Aorta (tissue), 5 donors: ENCODE measurements around the gene PCDHGB3. TPM values are rescaled to one million over a fixed set of nuclear protein-coding genes. Genes with fewer than 3 reads are reported as not detected.

ENCODE experiments used
- ATAC-seq: fragments of 200-7000 bp; cut with Tn5 transposase; one replicate; pipeline ENCODE4 v1.9.1; 2022; ENCODE audit warnings: moderate library complexity; ENCODE audit not compliant: low FRiP score
- DNase-seq, 2 donors: peaks; one replicate each; pipeline ENCODE4 v3.0.0-alpha.2; 2020
- H3K27ac ChIP-seq, 2 donors: one replicate each; pipeline ENCODE4 v1.5.1; 2013; ENCODE audit warnings: low read length in 2 of 2, mild to moderate bottlenecking in 2 of 2, moderate library complexity in 2 of 2, control low read depth in 1 of 2, inconsistent platforms in 1 of 2, low read depth in 1 of 2
- H3K27me3 ChIP-seq, 2 donors: one replicate each; pipeline ENCODE4 v1.6.1; 2013; ENCODE audit warnings: control low read depth in 1 of 2, low read length in 1 of 2, mild to moderate bottlenecking in 1 of 2, moderate library complexity in 1 of 2; ENCODE audit not compliant: insufficient read depth in 2 of 2, control insufficient read depth in 1 of 2
- H3K36me3 ChIP-seq, 2 donors: one replicate each; pipeline ENCODE4 v1.6.1; 2013; ENCODE audit warnings: control low read depth in 1 of 2, low read length in 1 of 2, mild to moderate bottlenecking in 1 of 2; ENCODE audit not compliant: insufficient read depth in 2 of 2, control insufficient read depth in 1 of 2
- H3K4me1 ChIP-seq, 2 donors: one replicate each; pipeline ENCODE4 v1.6.1; 2013; ENCODE audit warnings: low read length in 2 of 2, control low read depth in 1 of 2, mild to moderate bottlenecking in 1 of 2, moderate library complexity in 1 of 2; ENCODE audit not compliant: insufficient read depth in 2 of 2, control insufficient read depth in 1 of 2
- H3K4me3 ChIP-seq, 2 donors: one replicate each; pipeline ENCODE4 v1.5.1; 2013; ENCODE audit warnings: low read length in 2 of 2, control low read depth in 1 of 2, mild to moderate bottlenecking in 1 of 2
- H3K9me3 ChIP-seq: one replicate; pipeline ENCODE4 v1.6.1; 2013; ENCODE audit warnings: mild to moderate bottlenecking, low read length; ENCODE audit not compliant: control insufficient read depth
- WGBS, 2 donors: extraction: QIAGEN DNeasy Blood & Tissue Kit; methylation state at CpG; one replicate each; pipeline ENCODE4 v1.1.7; 2013; 5-methylcytosine and 5-hydroxymethylcytosine counted together
- intact Hi-C, 2 donors: fragments of 100-400 bp; cut with DNase I; formaldehyde crosslinking; loops; one replicate each; pipeline versions ENCODE4 v1.14.2 to v1.15.0; 2022
- polyA plus RNA-seq, 2 donors: library from polyadenylated mRNA; stranded (reverse); fragments of 200-250 nt; gene quantifications; one replicate each; pipeline ENCODE4 v1.2.3, GENCODE V29; 2013
- total RNA-seq, 2 donors: library from RNA; stranded (reverse); fragmentation: NEBNext Ultra II Directional; extraction: Animal tissue kit (Norgen Biotek cat#: 25700); gene quantifications; one replicate each; pipeline ENCODE4 v1.2.1, GENCODE V29; 2021
- donor health status: healthy with polysubstance abuse.
- donor health status: Bipolar disorder and iron deficiency.
- donor health status: DM: no; HTN: no; CAD: no.
- donor health status: DM: no; HTN: no; CAD: no.
- donor health status: DM: yes; HTN: yes; CAD: no.

The PCDHGB3 gene
- total and polyA plus RNA-seq, 4 donors: 0.82 to 9.7 (median 7.4) TPM; not detected in 1

DNA sequence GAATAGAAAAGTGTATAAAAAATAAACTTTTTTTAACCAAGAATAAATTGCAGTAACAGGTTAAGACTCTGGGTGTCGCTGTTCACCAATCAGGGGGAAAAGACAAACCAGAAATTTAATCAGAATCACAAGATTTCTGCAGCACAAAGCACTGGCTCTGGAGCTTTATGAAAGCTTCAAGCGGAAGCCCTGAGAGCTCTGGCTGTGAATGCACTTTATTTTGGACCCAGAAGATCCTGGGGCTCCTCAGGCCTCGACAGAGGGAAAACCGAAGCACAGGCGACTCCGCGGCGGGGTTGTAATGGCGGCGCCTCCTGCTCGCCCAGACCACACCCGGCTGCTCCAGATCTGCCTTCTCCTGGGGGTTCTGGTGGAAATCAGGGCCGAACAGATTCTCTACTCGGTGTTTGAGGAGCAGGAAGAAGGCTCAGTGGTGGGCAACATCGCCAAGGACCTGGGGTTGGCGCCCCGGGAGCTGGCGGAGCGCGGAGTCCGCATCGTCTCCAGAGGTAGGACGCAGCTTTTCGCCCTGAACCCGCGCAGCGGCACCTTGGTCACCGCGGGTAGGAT lies 15.1 kb upstream of the PCDHGB3 start, which contains the start of gene PCDHGA4:
PCDHGA4 (plus strand) TSS at position 122 of the 570 bp plus-strand sequence; CDS start at position 209, 87 bp downstream.
- Histone ChIP-seq H3K4me1 (no peaks in the 10 kb centered on the region), H3K36me3 (no peaks in the 10 kb centered on the region), H3K9me3 (peaks cover 40% of the 10 kb centered on the region), H3K4me3 (no peak within 1 kb of the TSS), H3K27ac (no peak within 1 kb of the TSS), H3K27me3 (no peaks in the 10 kb centered on the region)
- DNase-seq (peak in 1 of 2 donors; percentile 59), ATAC-seq (no peak)
- intact Hi-C loops: loop anchor here in 1 of 2 donors (10.0 kb wide), 1 partner anchor 120 kb away; no protein-coding TSS in a partner anchor
- 7 to 15% methylated on average over 29 of the region's 29 CpGs for WGBS, 2 donors

DNA sequence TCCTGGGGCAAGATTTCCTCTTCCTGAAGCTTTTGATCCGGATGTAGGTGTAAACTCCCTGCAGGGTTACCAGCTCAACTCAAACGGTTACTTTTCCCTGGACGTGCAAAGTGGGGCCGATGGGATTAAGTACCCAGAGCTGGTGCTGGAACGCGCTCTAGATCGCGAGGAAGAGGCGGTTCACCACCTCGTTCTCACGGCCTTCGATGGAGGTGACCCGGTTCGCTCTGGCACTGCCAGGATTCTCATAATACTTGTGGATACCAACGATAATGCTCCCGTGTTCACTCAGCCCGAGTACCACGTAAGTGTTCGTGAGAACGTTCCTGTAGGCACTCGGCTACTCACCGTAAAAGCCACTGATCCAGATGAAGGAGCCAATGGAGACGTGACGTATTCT lies 14.4 kb upstream of the PCDHGB3 start:
- H3K4me3 ChIP-seq: no peak overlapping the region
- DNase-seq (peak in 1 of 2 donors; percentile 46), ATAC-seq (no peak)
- no peaks in the 10 kb centered on the region for H3K4me1 ChIP-seq
- intact Hi-C loops: loop anchor here in 1 of 2 donors (10.0 kb wide), 1 partner anchor 121 kb away; no protein-coding TSS in a partner anchor
- WGBS, 2 donors: 45 to 46% methylated on average over 24 of the region's 24 CpGs
- H3K27ac ChIP-seq: no peak overlapping the region
- H3K27me3 ChIP-seq: no peaks in the 10 kb centered on the region
- H3K9me3 ChIP-seq: peaks cover 41% of the 10 kb centered on the region
- H3K36me3 ChIP-seq: no peaks in the 10 kb centered on the region

DNA sequence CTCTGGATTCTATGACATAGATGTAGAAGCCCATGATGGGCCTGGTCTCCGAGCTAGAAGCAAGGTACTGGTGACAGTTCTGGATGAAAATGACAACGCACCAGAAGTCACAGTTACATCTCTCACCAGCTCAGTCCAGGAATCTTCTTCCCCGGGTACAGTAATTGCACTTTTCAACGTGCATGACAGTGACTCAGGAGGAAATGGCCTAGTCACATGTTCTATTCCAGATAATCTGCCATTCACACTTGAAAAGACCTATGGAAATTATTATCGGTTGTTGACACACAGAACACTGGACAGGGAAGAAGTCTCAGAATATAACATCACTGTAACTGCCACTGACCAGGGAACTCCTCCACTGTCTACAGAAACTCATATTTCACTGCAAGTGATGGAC lies 13.9 kb upstream of the PCDHGB3 start:
- Histone ChIP-seq H3K4me3 (no peak overlapping the region), H3K4me1 (no peaks in the 10 kb centered on the region), H3K36me3 (no peaks in the 10 kb centered on the region), H3K27ac (no peak overlapping the region), H3K27me3 (no peaks in the 10 kb centered on the region), H3K9me3 (peaks cover 38% of the 10 kb centered on the region)
- intact Hi-C loops: loop anchor here in 1 of 2 donors (10.0 kb wide), 1 partner anchor 121 kb away; no protein-coding TSS in a partner anchor
- DNase-seq (no peak), ATAC-seq (no peak)
- WGBS, 2 donors: 66 to 68% methylated on average over 5 of the region's 5 CpGs

DNA sequence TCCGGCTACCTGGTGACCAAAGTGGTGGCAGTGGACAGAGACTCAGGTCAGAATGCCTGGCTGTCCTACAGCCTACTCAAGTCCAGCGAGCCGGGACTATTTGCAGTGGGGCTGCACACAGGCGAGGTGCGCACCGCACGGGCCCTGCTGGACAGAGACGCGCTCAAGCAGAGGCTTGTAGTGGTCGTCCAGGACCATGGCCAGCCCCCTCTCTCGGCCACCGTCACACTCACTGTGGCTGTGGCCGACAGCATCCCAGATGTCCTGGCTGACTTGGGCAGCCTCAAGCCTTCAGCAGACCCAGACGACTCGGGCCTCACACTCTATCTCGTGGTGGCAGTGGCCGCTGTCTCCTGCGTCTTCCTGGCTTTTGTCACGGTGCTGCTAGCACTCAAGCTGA lies 13.1 kb upstream of the PCDHGB3 start:
- 41 to 45% methylated on average over 19 of the region's 19 CpGs for WGBS, 2 donors
- Histone ChIP-seq H3K4me1 (no peaks in the 10 kb centered on the region), H3K27ac (no peak overlapping the region), H3K27me3 (no peaks in the 10 kb centered on the region), H3K9me3 (peaks cover 37% of the 10 kb centered on the region), H3K4me3 (no peak overlapping the region), H3K36me3 (no peaks in the 10 kb centered on the region)
- intact Hi-C loops: loop anchor here in 1 of 2 donors (10.0 kb wide), 1 partner anchor 122 kb away; no protein-coding TSS in a partner anchor
- DNase-seq (no peak), ATAC-seq (no peak)

DNA sequence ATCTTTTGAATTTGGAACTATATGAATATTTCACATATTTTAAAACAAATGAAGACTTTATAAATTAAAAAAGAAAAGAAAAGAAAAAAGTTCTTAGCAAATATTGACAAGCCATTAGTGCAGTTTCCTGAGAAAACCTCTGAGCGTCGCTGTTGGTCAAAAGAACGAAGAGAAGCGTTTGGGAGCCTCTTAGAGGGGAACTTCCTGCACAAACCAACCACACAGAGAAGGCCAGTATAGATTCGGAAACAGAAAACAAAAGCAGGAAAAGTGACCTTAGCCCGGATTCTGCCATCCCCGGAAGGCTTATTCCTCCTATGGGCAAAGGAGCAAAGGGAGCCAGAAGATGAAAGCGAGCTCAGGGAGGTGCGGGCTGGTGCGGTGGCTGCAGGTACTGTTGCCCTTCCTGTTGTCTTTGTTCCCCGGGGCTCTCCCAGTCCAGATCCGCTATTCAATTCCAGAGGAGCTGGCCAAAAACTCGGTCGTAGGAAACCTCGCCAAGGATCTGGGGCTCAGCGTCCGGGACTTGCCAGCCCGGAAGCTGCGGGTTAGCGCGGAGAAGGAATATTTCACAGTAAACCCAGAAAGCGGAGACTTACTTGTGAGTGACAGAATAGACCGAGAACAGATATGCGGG lies 10.1 kb upstream of the PCDHGB3 start, which contains the start of gene PCDHGB2:
PCDHGB2 (plus strand) TSS at position 205 of the 637 bp plus-strand sequence; CDS start at position 347, 142 bp downstream.
- Histone ChIP-seq H3K9me3 (peaks cover 45% of the 10 kb centered on the region), H3K4me1 (no peaks in the 10 kb centered on the region), H3K27me3 (no peaks in the 10 kb centered on the region), H3K36me3 (no peaks in the 10 kb centered on the region), H3K4me3 (peak within 1 kb of the TSS in 1 of 2 donors; percentile 19), H3K27ac (no peak within 1 kb of the TSS)
- DNase-seq: peak in 1 of 2 donors; percentile 58
- WGBS, 2 donors: 15% methylated on average over 24 of the region's 24 CpGs
- ATAC-seq: no peak
- intact Hi-C loops: loop anchor here in 1 of 2 donors (10.0 kb wide), 1 partner anchor 125 kb away; no protein-coding TSS in a partner anchor

DNA sequence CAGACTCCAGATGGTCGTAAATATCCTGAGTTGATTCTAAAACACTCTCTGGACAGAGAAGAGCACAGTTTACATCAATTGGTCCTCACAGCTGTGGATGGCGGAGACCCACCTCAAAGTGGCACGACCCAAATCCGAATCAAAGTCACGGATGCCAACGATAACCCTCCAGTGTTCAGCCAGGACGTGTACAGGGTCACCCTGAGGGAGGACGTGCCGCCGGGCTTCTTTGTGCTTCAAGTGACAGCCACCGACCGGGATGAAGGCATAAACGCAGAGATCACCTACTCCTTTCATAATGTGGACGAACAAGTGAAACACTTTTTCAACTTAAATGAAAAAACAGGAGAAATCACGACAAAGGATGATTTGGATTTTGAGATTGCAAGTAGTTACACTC lies 9.4 kb upstream of the PCDHGB3 start:
- H3K27ac ChIP-seq: no peak overlapping the region
- H3K4me1 ChIP-seq: no peaks in the 10 kb centered on the region
- no peaks in the 10 kb centered on the region for H3K27me3 ChIP-seq
- H3K9me3 ChIP-seq: peaks cover 46% of the 10 kb centered on the region
- no peak overlapping the region for H3K4me3 ChIP-seq
- 26 to 30% methylated on average over 15 of the region's 15 CpGs for WGBS, 2 donors
- no peaks in the 10 kb centered on the region for H3K36me3 ChIP-seq
- intact Hi-C loops: no loop called here
- DNase-seq (no peak), ATAC-seq (no peak)

DNA sequence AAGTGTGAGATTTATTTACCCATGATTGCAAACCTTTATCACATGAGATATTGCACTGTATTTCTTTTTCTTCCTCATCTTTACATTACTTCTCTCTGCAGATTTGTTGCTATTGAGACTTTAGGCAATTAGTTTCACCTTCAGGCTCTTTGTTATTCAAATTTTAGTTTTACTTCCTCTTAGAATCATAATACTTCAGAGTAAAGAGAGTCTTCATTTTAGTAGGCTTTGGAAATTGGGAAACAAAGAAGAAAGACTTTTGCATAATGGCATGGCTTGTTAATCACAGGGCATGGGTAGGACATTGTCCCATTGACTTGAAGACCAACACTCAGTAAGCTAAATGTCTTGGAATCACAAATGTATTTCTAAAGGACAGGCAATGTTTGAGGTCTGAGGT lies 7.3 kb upstream of the PCDHGB3 start:
- no peak overlapping the region for H3K4me3 ChIP-seq
- ATAC-seq (no peak), DNase-seq (no peak)
- intact Hi-C loops: no loop called here
- no peak overlapping the region for H3K27ac ChIP-seq
- no peaks in the 10 kb centered on the region for H3K27me3 ChIP-seq
- H3K4me1 ChIP-seq: no peaks in the 10 kb centered on the region
- H3K36me3 ChIP-seq: no peaks in the 10 kb centered on the region
- peaks cover 42% of the 10 kb centered on the region for H3K9me3 ChIP-seq

DNA sequence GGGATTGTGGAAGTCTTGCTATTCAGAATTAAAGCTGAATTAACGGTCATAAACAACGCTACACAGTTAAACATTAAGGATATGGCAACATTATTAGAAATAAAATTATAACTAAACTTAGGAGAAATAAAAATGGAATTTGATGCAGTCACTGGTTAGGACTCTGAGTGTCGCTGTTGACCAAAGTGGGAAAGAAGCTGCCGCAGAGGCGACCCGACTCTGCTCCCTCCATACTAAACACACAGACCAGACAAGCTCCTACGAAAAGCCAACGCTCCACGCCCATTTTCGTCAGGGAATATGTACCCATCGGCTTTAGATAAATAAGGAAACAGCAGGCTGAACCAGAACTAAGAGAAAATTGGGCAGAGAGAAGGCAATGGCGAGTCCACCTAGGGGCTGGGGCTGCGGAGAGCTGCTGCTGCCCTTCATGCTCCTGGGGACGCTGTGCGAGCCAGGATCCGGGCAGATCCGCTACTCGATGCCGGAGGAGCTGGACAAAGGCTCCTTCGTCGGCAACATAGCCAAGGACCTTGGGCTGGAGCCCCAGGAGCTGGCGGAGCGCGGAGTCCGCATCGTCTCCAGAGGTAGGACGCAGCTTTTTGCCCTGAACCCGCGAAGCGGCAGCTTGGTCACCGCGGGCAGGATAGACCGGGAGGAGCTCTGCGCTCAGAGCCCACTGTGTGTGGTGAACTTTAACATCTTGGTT lies 5.9 kb upstream of the PCDHGB3 start, which contains the start of gene PCDHGA5:
PCDHGA5 (plus strand) TSS at position 211 of the 709 bp plus-strand sequence; CDS start at position 380, 169 bp downstream.
- H3K4me1 ChIP-seq: no peaks in the 10 kb centered on the region
- 11 to 15% methylated on average over 34 of the region's 34 CpGs for WGBS, 2 donors
- intact Hi-C loops: no loop called here
- peaks cover 39% of the 10 kb centered on the region for H3K9me3 ChIP-seq
- ATAC-seq: no peak
- no peaks in the 10 kb centered on the region for H3K27me3 ChIP-seq
- DNase-seq: peak in 1 of 2 donors; percentile 55
- H3K36me3 ChIP-seq: no peaks in the 10 kb centered on the region
- no peak within 1 kb of the TSS for H3K4me3 ChIP-seq
- no peak within 1 kb of the TSS for H3K27ac ChIP-seq
